Myocyte (in vitro differentiated cells): ENCODE measurements around the gene POLR2H. TPM values are rescaled to one million over a fixed set of nuclear protein-coding genes. Genes with fewer than 3 reads are reported as not detected.
"Not testable (repeated sequence)": the region's sequence is repeated elsewhere in the genome, so short reads cannot be mapped to it uniquely, and the experiment has no call there.

Experiments
- DNase-seq: peaks from one replicate; pipeline ENCODE4 v3.0.0-alpha.2; 2012; ENCODE audit warnings: low read depth
- total RNA-seq: library from RNA; depleted of rRNA; stranded (reverse); fragments of >200 nt; gene quantifications from 2 replicates; pipeline ENCODE4 v1.2.3, GENCODE V29; 2014

POLR2H gene
- total RNA-seq, 1 donor from 2014 or later: 87.4 TPM

- peak; percentile 63 for DNase-seq
Measured at GRCh38 chr3:184335661-184336546, 25.6 kb upstream of the POLR2H start.

DNA sequence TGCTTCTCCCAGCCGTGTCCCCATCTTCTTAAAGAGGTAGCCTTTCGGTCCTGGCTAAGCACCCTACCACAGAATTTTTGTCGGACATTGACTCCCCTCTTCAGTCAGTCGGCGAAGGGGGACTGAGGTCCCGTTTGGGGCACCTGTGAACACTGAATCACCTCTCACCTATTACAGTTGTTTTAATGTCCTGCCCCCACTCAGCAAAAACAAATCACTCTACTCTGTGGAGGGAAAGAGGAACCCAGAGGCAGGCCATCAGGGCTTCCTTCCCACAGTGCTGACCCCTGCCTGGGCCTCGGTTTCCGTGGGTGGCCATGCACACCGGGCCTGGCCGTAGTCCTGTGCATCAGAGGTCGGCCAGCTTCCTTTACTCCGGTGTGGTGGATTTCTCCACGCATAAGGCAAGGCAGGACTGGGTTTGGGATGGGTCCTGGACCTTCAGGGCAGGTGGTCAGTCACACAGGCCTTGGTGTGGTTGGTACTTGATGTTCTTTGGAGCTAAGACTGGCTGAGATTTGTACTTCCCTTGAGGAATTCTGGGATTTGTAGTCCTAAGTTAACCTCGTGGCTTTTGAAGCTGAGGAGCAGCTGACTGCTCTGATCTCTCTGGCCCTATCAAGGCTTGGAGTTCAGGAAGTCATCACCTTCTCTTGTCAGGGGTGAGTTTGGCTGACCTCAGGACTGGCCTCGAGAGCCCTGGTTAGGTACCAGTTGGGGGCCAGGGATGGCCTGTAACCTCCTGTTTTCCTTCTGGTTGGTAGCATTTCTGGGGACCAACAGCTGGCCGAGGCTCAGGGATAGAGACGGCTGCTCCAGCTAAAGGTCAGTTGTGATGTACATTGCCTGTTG lies 24.7 kb upstream of the POLR2H start:
- DNase-seq: peak; percentile 63

- no peak for DNase-seq
Measured at GRCh38 chr3:184337399-184337714, 24.2 kb upstream of the POLR2H start, which contains the start of gene FAM131A. TSS of gene FAM131A (plus strand) at chr3:184337600. CDS start at chr3:184337631, 31 bp downstream.

DNA sequence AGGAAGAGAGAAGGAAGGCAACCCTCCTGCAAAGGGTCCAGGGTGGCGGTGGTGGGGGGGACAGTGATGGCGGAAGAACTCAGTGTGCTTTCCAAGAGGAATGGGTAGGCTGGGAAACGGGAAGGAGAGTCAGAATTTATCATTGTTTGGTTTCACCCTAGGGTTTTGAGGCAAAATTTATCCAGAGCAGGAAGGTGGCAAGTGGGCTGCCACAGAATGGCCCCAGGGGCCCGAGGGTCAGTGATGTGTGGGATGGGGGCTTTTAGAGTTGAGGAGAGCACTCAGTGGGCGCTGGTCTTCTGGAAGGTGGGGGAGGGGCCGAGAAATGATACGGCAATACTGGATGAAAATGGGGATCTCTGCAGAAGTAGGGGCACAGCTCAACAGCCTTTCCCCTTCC lies 23.5 kb upstream of the POLR2H start:
- no peak for DNase-seq

- no peak for DNase-seq
Measured at GRCh38 chr3:184338511-184338945, 23.0 kb upstream of the POLR2H start.

- no peak for DNase-seq
Measured at GRCh38 chr3:184339001-184339400, 22.5 kb upstream of the POLR2H start.

DNA sequence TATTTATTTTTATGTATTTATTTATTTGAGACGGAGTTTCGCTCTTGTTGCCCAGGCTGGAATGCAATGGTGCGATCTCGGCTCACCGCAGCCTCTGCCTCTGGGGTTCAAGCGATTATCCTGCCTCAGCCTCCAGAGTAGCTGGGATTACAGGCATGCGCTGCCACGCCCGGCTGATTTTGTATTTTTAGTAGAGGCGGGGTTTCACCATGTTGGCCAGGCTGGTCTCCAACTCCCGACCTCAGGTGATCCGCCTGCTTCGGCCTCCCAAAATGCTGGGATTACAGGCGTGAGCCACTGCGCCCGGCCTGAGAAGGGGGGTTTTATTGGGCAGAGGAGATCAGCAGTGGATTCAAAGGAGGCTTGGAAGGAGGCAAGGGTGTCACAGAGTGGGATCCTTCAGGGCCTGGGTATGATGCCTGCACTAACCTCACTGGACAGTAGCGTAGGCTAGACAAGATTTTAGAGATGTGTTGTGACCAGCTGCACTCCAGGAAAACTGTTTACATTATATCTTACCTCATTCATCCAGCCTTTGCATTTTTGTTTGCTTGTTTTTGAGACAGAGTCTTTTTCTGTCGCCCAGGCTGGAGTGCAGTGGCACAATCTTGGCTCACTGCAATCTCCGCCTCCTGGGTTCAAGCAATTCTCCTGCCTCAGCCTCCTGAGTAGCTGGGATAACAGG lies 21.9 kb upstream of the POLR2H start:
- DNase-seq: not testable (repeated sequence)

- no peak for DNase-seq
Measured at GRCh38 chr3:184341925-184342324, 19.6 kb upstream of the POLR2H start.

GRCh38 chr3:184343200-184343876 lies 18.2 kb upstream of the POLR2H start:
- no peak for DNase-seq

- DNase-seq: no peak
Measured at GRCh38 chr3:184344579-184345316, 16.8 kb upstream of the POLR2H start.

GRCh38 chr3:184345317-184346144 lies 16.0 kb upstream of the POLR2H start:
- DNase-seq: peak; percentile 71

DNA sequence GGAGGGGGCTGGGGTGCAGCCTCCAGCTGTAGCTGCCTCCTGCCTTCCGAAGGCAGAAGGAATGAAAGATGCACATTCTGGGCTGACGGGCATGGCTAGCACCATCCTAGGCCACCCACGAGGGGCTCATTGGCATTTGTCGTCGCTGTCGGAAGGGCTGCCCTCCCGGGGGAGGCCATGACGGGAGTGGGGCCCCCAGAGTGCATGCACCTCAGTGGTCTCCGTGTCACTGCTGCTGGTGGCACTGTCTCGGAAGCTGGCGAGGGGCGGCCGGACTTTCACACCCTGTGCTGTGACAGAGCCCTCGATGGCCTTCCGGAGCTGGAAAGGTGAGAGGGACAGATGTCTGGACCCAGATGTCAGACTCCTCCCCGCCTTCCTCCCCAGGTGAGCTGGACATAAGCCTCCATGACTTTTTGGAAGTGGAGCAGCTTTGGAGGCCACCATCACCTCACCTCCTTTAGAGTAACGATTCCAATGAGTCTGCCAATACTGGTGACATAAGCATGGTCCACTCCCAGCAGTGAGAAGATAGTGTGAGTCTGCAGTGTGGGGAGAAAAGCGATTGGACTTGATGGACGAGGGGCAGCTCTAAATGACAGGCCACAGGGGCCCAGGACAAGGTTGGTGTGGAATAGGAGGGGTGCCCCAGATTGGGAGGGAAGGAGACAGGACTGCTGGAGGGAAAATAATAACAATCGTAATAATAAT lies 14.9 kb upstream of the POLR2H start:
- no peak for DNase-seq

- DNase-seq: no peak
Measured at GRCh38 chr3:184347321-184348056, 14.0 kb upstream of the POLR2H start.

GRCh38 chr3:184348057-184348382 lies 13.5 kb upstream of the POLR2H start:
- no peak for DNase-seq

- DNase-seq: no peak
Measured at GRCh38 chr3:184349563-184350470, 11.7 kb upstream of the POLR2H start.

GRCh38 chr3:184350618-184351017 lies 10.9 kb upstream of the POLR2H start:
- no peak for DNase-seq

- no peak for DNase-seq
Measured at GRCh38 chr3:184351511-184352148, 9.9 kb upstream of the POLR2H start.
